ELF-1 (cell line): Measurements from ENCODE around the gene SGPL1.

ENCODE experiments used
- DNase-seq: peaks from one replicate; pipeline ENCODE4 v3.0.0-alpha.2; 2016; ENCODE audit warnings: low read depth, low spot score

The SGPL1 gene

DNA sequence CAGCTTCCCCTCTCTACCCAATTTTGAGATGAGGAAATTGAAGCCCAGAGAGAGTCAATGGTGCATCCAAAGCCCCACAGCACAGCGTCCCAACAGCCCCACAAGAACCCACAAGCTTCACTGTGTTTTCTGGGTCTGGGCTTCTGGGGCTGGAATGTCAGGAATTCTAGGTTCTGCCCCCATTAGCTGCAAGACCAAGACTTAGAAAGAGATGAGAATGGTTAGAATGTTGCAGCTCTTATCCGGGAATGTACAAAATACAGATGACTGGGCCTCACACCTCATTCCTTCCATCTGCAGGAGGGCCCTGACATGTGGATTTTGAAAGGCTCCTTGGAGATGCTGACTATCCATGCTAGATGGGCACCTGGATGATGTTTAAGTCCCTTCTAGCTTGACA is 6.0 kb upstream of the SGPL1 start:
- peak; percentile 54 for DNase-seq

DNA sequence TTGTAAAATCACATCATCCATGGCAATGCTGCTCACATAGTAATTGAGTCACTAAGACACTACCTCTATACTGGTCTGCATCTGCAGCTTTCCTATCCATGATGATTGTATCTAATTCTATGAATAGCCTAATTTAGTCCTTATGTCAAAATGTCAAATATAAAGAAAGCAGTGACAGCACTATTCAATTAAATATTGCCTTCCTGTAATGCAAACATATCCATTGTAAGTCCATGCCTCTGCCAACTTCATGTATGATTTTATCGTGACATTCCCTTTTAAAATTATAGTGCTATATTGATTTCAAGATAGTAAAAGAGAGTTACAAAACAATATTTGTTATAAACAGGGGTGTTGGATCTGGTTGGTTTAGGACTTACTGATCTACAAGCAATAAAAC is 4.8 kb upstream of the SGPL1 start:
- no peak for DNase-seq

DNA sequence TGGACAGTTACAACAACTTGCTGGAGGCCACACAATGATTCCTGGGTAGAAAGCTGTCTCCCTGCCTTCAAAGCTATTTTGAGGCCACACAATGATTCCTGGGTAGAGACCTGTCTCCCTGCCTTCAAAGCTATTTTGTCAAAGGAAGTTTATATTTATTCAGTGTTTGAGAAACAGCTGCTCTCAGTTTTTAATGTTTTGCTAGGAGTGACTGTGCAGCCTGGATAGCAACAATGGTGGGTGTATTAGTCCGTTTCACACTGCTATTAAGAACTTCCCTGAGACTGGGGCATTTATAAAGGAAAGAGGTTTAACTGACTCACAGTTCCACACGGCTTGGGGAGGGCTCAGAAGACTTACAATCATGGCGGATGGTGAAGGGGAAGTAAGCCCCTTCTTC is 3.9 kb upstream of the SGPL1 start:
- no peak for DNase-seq

DNA sequence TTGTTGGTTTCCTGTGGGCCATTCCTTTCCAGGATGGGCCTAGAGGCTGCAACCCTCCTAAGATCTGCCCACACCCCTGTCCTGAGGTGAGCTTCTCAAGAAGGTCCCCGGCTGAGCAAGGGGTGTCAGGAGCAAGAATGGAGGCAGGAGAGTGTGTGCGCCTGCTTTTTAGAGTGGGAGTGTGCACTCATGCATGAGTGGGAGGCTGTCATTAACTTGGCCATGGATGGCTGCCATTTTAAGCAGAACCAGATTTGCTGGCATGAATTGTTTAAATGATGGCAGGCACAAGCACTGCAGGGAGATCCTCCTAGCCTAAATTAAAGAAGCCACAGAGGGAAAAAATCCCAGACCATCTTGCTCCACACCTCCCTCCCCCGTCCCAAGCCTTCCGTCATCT is 2.9 kb upstream of the SGPL1 start:
- DNase-seq = no peak

DNA sequence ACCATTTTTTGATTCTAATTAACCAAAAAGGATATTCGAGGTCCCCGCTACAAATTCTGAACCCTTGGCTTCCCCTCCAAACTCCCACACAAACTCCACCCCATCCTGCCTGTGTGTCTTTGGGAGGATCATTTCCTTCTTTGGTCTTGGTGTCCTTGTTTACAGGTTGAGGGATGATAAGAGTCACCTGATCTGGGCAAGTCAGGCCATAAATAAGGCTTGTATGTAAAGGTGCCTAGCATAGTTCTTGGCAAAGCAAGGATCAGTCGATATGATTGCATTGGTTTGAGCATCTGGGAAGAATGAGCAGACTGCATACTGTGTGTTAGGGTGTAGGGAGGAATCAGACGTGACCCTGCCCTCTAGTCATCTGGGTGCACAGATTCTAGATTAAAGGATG is 1.6 kb upstream of the SGPL1 start:
- DNase-seq = no peak

DNA sequence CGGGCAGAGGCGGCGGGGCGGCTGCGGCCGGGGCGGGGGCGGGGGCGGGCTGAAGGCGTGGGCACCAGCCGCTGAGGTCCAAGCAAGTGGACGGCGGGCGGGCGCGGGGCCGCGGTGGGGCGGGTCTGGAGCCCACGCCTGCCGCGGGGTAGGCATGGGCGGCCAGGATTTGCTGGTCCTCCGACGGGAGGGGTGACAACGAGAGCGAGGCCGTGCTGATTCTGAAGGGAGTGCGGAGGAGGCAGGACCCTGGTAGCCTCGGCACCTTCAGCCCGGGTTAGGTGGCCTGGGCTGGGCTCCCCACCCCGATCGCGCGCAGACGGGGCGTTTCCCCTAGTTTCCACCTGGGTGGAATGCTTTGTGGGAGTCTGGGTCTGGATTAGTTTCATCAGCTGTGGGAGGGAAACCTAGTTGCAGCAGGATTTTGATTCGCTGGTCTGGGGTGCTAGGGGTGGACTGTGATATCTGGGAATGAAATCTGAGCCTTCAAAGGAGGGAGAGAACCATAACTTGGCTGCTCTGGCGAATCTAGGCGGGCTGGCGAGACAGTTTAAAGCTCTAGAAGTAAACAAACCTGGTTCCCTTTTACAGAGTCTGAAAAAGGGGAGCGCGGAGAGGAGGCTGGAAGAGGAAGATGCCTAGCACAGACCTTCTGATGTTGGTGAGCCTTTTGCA is 609 bp downstream of the SGPL1 start:
- DNase-seq = peak; percentile 82

DNA sequence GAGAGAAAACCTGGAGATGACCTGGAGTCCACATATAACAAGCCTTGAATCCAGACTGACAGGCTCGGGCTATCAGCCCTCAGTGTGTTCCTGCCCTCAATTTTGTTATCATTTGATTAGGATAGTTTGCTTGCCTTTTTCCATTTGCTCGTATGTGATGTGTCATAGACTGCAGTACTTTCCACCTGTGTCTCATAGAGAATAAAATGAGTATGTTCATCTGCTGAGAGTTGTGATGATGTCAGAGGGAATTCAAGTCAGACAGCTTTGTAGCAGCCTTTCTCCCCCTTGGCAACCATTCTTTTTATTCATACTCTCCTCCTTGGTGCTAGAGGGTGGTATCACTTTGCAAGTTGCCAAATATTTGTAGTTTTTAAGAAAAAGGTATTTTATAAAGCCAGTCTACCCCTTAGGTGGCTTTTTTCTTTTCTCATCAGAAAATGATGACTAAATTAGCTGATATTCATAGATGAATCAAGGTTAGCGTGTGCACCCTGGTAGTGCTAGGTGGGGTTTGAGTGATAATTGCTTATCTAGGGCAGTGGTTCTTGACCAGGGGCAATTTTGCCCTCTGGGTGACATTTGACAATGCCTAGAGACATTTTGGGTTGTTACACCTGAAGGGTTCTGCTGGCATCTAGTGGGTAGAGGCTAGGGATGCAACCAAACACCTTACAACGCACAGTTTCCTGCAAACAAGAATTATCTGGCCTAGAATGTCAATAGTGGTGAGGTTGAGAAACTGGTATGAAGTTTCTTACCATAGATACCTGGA is 5.4 kb downstream of the SGPL1 start:
- no peak for DNase-seq

DNA sequence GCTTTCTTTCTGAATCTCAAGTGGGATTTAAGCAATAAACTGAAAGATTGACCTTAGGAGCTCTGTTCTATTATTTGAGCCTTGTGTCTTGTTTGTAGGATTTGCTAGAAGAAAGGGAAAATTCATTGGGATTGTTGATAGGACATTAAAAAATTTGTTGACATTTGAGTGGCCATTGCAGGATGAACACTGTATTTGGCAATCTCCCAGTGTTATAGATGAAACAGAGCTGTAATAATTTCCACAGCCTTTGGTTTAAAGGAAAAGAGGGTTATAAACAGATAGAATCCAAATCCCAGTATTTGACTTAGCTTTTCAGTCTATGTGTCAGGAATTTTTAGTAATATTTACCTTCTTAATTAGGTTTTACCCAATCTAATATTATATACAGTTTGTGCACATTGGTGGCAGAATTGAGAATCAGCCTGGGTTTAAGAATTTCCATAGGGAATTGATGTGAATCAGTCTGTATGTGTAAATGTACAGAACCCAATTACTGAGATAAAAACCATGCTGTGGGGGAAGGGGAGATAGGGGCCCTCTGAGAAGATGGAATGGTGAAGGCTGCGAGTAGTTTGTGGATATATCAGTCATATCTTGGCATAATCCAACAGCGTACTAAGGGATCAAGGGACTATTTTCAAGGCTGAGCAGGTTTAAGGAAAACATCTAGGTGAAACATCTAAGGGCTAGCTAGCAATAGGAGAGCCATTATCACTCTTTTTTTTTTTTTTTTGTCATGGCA is 6.5 kb downstream of the SGPL1 start:
- DNase-seq = no peak

DNA sequence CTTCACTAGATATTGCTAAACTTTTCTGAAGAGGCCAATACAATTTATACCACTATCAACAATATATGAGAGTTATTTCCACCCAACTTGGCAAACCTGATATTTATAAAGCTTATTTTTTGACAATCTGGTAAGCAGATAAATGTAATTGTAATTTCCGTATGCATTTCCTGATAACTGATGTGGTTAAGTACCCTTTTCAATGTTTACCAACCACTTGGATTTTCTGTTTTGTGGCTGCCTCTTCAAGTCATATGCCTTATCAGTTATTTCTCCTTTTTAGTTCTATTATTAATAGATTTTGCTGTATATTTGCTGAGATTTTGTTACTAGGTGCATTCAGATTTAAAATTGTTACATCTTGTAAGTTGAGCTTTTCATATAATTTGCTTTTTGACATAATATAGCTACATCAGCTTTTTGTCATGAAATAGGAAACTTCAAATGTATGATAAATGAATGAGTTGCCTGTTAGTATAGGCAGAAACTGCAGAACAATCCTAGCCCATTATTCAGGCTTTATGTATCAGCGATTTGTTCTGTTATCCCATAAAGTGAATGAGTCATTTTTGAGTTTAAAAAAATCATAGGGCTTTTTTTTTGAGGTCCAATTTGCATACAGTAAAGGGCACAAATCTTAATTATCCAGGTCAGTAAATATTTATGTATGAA is 11.5 kb downstream of the SGPL1 start:
- DNase-seq = no peak

DNA sequence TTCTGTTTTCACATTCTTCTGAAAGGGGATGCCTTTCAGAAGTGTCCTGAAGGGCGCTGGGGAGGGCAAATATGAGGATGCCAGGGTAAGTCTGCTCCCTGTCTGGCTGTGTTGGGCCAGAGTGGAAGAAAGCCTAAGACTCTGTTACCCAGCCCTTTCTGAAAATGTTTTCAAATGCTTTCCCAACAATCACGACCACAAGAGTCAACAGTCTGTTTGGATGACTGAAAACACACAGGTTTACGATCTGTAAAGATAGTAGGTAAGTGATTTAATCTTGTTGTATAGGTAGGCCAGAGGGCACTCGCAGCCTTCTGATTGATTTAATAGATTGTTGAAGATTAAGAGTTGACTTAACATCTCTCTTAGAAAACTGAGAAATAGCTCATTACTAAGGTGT is 13.2 kb downstream of the SGPL1 start:
- DNase-seq = no peak

DNA sequence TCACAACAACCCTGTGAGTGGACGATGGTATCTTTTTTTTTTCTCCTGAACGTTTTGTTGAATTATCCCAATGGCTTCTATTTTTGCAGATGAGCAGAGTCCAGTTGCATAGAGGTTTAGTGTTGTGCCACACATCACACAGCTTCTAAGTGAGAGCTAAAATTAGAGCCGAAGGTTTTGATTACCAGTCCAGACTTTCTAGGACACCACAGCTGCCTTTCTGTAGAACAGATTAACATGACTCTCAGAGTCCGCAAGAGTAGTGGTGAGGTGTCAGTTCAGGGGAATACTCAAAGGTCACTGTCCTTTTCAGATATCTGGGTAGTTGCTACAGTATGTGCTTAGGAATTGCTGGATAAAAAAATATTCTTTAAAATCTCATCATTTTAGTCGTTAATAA is 13.8 kb downstream of the SGPL1 start:
- no peak for DNase-seq

DNA sequence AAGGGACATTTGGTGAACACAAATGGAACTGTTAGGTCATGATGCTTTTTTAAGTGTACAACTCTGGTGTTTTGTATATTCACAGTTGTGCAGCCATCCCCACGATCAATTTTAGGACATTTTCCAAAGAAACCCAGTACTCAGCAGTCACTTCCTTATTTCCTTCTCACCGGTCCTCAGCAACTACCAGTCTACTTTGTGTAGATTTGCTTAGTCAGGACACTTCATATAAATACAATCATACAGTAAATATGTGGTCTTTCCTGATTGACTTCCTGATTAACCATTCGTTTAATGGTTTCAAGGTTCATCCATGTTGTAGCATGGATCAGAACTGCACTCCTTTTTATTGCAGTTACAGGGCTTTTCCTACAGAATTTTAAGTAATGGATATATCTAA is 14.4 kb downstream of the SGPL1 start:
- DNase-seq = no peak

DNA sequence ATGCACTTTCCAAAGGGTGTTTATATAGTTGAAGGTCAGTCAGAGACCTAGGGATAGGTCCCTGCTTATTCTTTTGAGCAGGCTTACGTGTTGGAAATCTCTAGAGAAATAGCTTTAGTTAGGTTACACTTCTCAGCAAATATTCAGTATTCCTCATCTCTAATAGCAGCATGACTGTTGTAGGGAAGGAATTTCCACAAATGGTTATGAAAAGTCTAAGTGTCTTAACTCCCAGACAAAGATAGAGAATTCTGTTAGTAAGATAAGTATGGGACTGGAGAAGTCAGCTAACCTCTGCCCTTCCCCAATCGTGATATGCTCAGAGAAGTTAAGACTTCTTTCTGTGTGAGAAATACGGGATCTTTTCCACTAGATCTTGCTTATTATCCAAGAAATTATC is 16.5 kb downstream of the SGPL1 start:
- no peak for DNase-seq

DNA sequence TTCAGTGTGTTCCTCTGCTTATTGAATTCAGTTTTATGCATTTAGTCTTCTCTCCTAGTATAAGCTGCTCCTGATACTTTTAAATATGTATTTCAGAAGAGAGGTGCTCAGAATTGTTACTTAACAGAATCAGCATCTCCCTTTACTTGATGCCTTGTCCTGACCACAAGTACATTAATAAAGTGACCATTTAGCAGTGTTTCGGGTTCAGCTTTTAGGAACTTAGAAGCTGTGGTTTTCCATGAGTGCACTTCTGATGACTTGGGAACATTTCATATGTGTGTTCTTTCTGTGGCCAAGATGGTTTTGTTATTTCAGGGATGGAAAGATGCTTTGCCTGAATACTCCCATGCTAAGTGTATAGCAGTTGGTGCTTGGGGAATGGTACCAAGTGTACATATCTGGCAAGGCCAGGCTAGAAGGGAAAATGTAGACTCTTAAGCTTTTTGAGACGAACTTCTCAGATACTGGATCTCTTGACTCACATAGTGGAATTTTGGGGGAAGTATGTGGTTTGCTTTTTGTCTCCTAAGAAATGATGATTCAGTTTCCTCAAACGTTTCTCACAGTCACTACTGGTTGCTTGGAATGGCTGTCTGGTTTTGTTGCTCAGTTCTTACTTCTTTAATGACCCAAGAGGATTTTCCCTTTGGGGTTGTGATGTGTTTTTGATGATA is 17.2 kb downstream of the SGPL1 start:
- DNase-seq = no peak

DNA sequence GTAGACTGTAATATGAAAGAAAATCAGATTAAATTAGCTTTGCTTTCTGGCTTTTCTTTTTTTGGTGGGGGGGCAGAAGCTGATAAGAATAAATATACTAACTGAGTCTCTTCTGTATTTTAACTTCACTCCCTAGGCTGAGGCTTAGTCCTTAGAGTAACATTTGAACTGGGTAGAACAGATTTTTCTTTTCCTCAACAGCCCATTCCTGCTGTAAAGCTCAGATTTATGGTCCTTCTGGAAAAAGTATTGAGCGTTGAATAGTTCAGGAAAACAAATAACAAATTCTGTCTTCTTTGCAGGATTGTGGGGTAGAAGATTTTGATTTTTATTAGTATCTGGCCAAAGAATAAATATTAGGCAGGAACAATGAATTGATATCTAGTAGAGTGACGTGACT is 17.9 kb downstream of the SGPL1 start:
- no peak for DNase-seq

DNA sequence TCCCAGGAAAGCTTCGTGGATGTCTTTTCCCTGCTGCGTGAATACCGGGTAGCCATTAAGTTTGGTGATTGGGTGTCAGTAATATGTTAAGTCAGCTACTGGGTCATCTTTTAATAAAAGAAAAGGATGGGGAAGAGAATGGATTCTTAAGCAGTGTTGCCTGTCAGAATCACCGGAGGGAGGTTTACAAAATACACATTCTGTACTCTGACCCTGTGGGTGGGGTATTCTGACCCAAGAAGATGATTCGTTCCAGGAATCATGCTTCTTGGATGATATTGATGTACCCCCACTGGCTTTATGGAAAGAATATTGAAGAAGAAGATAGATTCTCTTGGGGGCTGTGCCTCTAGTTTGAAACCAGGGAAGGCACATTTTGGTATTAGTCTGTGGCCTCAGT is 18.3 kb downstream of the SGPL1 start:
- no peak for DNase-seq

DNA sequence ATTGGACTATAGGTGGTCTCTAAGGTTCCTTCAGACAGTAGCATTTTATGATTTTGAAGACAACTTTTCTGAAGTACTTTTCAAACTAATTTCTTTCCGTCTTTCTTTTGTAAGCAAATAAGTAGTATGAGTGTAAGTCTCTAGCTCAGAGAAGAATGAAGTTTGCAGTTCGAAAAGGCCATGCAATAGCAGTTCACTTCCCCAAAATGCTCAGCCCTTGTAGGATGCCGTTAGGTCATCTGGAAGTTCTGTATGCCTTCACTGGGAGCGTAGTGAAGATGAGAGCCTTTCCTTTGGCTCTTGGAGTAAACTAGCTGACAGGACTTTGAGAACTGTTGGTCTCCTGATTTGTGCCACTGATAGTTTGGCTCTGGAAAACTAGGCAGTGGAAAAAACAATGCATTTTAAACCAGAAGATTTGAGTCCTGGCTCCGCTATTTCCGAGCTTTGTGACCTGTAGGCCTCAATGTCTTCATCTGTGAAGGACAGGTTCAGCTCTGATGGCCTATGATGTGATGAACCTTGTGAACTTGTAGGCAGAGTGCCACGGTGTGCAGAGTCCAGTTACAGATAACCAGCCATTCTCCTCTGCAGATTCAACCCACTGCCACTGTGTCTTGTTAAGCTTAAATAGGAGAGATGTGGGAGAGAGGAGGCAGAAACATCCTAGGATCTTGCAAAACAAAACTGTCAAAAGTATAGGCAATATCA is 18.8 kb downstream of the SGPL1 start:
- no peak for DNase-seq

DNA sequence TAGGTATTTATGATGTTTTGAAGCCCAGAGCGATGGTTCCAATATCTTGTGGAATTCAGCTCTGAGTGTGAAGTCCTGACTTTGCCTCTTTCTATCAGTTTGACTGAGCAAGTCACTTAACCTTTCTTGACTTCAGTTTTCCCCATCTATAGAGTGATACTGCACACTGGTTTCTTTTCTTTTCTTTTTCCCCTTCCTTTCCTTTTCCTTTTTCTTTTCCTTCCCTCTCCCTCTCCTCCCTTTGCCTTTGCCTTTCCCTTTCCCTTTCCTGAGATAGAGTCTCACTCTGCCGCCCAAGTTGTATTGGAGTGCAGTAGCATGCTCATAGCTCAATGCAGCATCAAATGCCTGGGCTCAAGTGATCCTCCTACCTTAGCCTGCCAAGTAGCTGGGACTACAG is 20.6 kb downstream of the SGPL1 start:
- DNase-seq = peak; percentile 14

DNA sequence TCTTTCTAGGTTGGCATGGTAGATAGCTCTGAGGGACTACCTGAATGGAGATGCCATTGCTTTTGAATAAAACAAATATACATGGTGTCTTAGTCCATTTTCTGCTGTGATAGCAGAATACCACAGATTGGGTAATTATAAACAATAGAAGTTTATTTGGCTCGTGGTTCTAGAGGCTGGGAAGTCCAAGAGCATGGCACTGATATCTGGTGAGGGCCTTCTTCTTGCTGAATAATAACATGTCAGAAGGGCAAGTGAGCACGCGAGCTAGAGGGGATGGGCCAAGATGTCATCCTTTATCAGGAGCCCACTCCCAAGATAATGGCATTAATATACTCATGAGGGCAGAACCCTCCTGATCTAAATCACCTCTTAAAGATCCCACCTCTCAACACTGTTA is 21.9 kb downstream of the SGPL1 start:
- DNase-seq = no peak

DNA sequence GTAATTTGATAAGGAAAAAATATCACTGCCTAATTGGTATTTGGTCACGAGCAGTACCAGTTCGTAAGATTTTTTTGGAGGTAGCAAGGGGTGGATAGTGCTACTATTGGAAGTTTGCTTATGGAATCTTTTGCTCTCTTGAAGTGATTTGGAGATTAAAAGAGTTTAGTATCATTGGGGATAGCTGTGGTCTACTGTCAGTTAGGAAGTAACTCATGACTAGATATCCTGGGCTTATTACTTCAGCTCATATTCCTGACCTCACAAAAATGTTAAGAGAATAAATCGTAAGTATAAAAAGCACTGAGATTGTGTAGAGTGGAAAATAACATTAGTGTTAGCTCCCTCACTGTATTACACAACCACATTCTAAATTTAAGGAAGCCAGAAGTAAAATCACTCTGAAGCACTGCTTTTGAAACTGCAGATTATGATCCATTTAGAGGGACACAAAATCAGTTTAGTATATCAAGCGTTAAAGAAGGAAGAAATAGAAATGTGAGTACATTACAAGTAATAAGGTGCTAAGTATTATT is 22.6 kb downstream of the SGPL1 start:
- DNase-seq = no peak

DNA sequence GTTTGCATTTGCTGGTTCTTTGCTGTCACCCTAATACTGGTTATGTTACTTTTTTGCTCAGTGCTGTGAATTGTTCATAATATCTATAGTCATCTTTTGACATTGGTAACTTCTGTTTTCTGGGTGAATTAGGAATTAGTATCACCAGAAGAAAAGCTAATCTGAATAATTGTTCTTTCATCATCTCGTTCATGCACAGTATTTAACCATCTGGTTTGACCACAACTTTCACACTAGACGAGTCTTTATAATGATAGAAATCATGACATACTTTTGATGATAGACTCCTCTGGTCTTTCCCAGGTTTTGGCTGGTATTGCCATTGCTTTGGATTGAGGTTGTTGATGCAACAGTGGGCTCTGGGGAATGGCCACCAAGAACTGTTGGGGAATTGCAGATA is 25.1 kb downstream of the SGPL1 start:
- DNase-seq = no peak
